ENCODE data around the gene LMCD1.
A peak's percentile ranks its signal among the peaks of the same experiment; 100 is the strongest.

LMCD1 gene

GRCh38 chr3:8552223-8552762 is 50.7 kb downstream of the LMCD1 start:
- no peak overlapping the region for H3K4me3 ChIP-seq (ENCODE audit: low read depth, low read length)
- no peaks in the 10 kb centered on the region for H3K27me3 ChIP-seq
- H3K4me1 ChIP-seq, result no peaks in the 10 kb centered on the region; the same call in 1 of the 2 replicates
- H3K9me3 ChIP-seq, result no peaks in the 10 kb centered on the region
- no peak for DNase-seq
- TF ChIP-seq CTCF (IDR thresholded peaks at IDR 0.05; ENCODE audit: low read depth, low read length), result no peak
- no peaks in the 10 kb centered on the region for H3K36me3 ChIP-seq

- no peaks in the 10 kb centered on the region for H3K36me3 ChIP-seq
- TF ChIP-seq CTCF (IDR thresholded peaks at IDR 0.05; ENCODE audit: low read depth, low read length), result no peak
- no peak overlapping the region for H3K4me3 ChIP-seq (ENCODE audit: low read depth, low read length)
- DNase-seq, result no peak
- no peaks in the 10 kb centered on the region for H3K9me3 ChIP-seq
- H3K27me3 ChIP-seq, result no peaks in the 10 kb centered on the region
- no peaks in the 10 kb centered on the region; the same call in 1 of the 2 replicates for H3K4me1 ChIP-seq
Observed at GRCh38 chr3:8553405-8553804, 51.8 kb downstream of the LMCD1 start.

- Histone ChIP-seq H3K36me3 (no peaks in the 10 kb centered on the region), H3K4me3 (ENCODE audit: low read depth, low read length) (no peak overlapping the region), H3K9me3 (no peaks in the 10 kb centered on the region), H3K4me1 (no peaks in the 10 kb centered on the region; the same call in 1 of the 2 replicates), H3K27me3 (no peaks in the 10 kb centered on the region)
- DNase-seq, result no peak
- TF ChIP-seq CTCF (IDR thresholded peaks at IDR 0.05; ENCODE audit: low read depth, low read length), result no peak
Observed at GRCh38 chr3:8554696-8555095, 53.1 kb downstream of the LMCD1 start.

- H3K9me3 ChIP-seq, result no peaks in the 10 kb centered on the region
- H3K4me1 ChIP-seq, result no peaks in the 10 kb centered on the region; the same call in 1 of the 2 replicates
- no peak for TF ChIP-seq CTCF (IDR thresholded peaks at IDR 0.05; ENCODE audit: low read depth, low read length)
- DNase-seq, result peak; percentile 53
- no peaks in the 10 kb centered on the region for H3K36me3 ChIP-seq
- no peaks in the 10 kb centered on the region for H3K27me3 ChIP-seq
- H3K4me3 ChIP-seq (ENCODE audit: low read depth, low read length), result no peak overlapping the region
Observed at GRCh38 chr3:8555113-8555661, 53.6 kb downstream of the LMCD1 start.

GRCh38 chr3:8555725-8556472 is 54.3 kb downstream of the LMCD1 start:
- H3K4me1 ChIP-seq, result no peaks in the 10 kb centered on the region; the same call in 1 of the 2 replicates
- H3K4me3 ChIP-seq (ENCODE audit: low read depth, low read length), result no peak overlapping the region
- DNase-seq, result peak; percentile 26
- no peaks in the 10 kb centered on the region for H3K9me3 ChIP-seq
- H3K27me3 ChIP-seq, result no peaks in the 10 kb centered on the region
- H3K36me3 ChIP-seq, result no peaks in the 10 kb centered on the region
- TF ChIP-seq CTCF (IDR thresholded peaks at IDR 0.05; ENCODE audit: low read depth, low read length), result no peak

- DNase-seq, result peak; percentile 8
- no peaks in the 10 kb centered on the region; the same call in 1 of the 2 replicates for H3K4me1 ChIP-seq
- H3K4me3 ChIP-seq (ENCODE audit: low read depth, low read length), result no peak overlapping the region
- H3K27me3 ChIP-seq, result no peaks in the 10 kb centered on the region
- no peaks in the 10 kb centered on the region for H3K9me3 ChIP-seq
- no peak for TF ChIP-seq CTCF (IDR thresholded peaks at IDR 0.05; ENCODE audit: low read depth, low read length)
- no peaks in the 10 kb centered on the region for H3K36me3 ChIP-seq
Observed at GRCh38 chr3:8556473-8556869, 54.8 kb downstream of the LMCD1 start.
